Endothelial cell of umbilical vein (primary cell): ENCODE data around the gene MYEOV.

Experiments used
- EZH2 ChIP-seq: IDR thresholded peaks from 2 replicates; pipeline ENCODE4 v1.6.1; 2012; ENCODE audit warnings: borderline replicate concordance, low read depth, mild to moderate bottlenecking, moderate library complexity, low read length, inconsistent platforms; ENCODE audit not compliant: severe bottlenecking
- MAX ChIP-seq: IDR thresholded peaks from 2 replicates; pipeline ENCODE4 v1.6.1; 2011; ENCODE audit not compliant: insufficient read depth, insufficient read length
- MYC ChIP-seq: IDR thresholded peaks from one replicate; pipeline ENCODE4 v1.6.1; 2011; ENCODE audit warnings: mild to moderate bottlenecking, low read depth, low read length

DNA sequence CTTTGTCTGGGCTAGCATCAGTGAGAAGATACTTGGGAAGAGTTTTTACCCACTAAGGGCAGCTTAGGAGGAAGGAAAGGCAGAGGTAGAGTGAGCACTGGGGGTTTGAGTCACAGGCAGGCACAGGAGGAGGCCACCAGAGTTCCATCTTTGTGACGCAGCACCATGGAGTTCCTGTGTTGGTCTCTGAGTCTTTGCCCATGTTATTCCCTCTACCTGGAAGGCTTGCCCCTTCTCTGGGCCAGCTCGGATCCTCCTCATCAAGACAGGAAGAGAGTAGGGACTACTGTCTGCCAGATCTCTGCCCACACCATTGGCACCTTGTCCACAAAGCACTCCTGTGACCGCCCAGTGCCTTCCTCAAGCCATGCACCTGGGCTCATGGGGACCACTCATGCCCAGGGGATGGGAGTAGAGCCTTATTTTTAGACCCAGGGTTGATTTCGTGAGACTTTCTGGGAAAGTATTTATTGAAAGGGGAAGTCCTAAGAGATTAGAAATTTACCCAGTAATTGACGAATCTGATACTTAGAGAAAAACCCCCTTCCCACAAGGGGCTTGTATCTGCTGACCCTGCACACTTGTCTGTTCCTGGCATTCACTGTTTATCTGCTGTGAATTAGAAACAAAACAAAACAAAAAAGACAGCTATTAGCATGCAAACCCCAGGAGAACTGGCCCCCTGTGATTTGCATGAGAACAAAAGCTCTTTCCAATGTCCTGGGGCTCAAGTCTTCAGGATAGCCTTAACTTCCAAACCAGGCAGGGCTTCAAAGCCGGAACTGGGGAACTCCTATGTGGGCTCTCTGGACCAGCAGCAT is 35.9 kb upstream of the MYEOV start:
- no peak for TF ChIP-seq EZH2
- TF ChIP-seq MYC = no peak
- TF ChIP-seq MAX = no peak
